GM18502 (cell line): ENCODE measurements around the gene ZNF736.

Experiments used
- ATAC-seq: cut with Tn5 transposase; IDR thresholded peaks from one replicate; pipeline ENCODE4 v1.9.1; 2021; ENCODE audit warnings: mild to moderate bottlenecking; ENCODE audit not compliant: unreplicated experiment, poor library complexity

ZNF736 gene

DNA sequence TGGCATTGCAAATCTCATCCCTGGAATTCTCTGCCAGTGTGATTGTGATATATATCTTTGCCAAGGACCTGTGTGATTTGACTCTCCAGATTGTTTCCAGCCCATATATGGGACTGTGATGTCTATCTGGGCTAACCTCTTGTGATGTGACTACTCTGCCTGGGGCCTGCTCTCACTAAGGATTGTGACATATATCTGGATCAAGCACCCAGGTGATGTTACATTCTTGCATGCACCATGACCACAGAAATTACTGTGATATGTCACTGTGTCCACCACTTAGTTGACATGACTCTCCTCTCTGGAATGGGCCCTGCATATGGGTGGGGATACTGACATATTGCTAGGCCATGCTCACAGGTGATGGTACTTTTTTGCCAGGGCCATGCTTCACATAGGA lies 86.6 kb downstream of the ZNF736 start:
- ATAC-seq, result no peak
